ENCODE data around the gene PRORP.

- TF ChIP-seq CTCF (conservative IDR thresholded peaks at IDR 0.05 in 1 of 2, IDR thresholded peaks at IDR 0.05 in 1 of 2; ENCODE audit: extremely low read depth in 1 of 2, insufficient read depth in 1 of 2, low read depth in 1 of 2, low read length in 2 of 2), result no peak
- TF ChIP-seq EZH2 (IDR thresholded peaks at IDR 0.05; ENCODE audit: borderline replicate concordance, low read length), result no peak
These were observed 31.7 kb downstream of the PRORP start for GRCh38 chr14:35154016-35154415.

Measured in mammary epithelial cell (primary cell).